Measurements from ENCODE around the gene KCNQ1OT1. TPM values are rescaled to one million over a fixed set of nuclear protein-coding genes. Genes with fewer than 3 reads are reported as not detected.

KCNQ1OT1 gene
- total RNA-seq, 1 donor from 2014 or later, result 3.4 TPM

GRCh38 chr11:2655016-2655719, 44.6 kb downstream of the KCNQ1OT1 start:
- H3K36me3 ChIP-seq, result no peaks in the 10 kb centered on the region
- DNase-seq (ENCODE audit: extremely low spot score in 2 of 2), result no peak
- H3K27ac ChIP-seq, result no peak overlapping the region
- intact Hi-C loops (cut with DNase I), result no loop called here
- TF ChIP-seq POLR2A (IDR thresholded peaks at IDR 0.05) (no peak), CTCF (IDR thresholded peaks at IDR 0.05) (no peak), POLR2AphosphoS5 (IDR thresholded peaks at IDR 0.05; ENCODE audit: insufficient read depth in 1 of 2, low read depth in 1 of 2) (no peak)
- H3K4me1 ChIP-seq, result no peaks in the 10 kb centered on the region
- H3K4me3 ChIP-seq, result no peak overlapping the region
- peaks cover 14% of the 10 kb centered on the region for H3K9me3 ChIP-seq
- no peaks in the 10 kb centered on the region for H3K27me3 ChIP-seq

- H3K9me3 ChIP-seq, result peaks cover 16% of the 10 kb centered on the region
- H3K27me3 ChIP-seq, result no peaks in the 10 kb centered on the region
- H3K4me3 ChIP-seq, result no peak overlapping the region
- H3K27ac ChIP-seq, result no peak overlapping the region
- intact Hi-C loops (cut with DNase I), result no loop called here
- DNase-seq (ENCODE audit: extremely low spot score in 2 of 2), result no peak
- TF ChIP-seq POLR2A (IDR thresholded peaks at IDR 0.05) (no peak), CTCF (IDR thresholded peaks at IDR 0.05) (no peak), POLR2AphosphoS5 (IDR thresholded peaks at IDR 0.05; ENCODE audit: insufficient read depth in 1 of 2, low read depth in 1 of 2) (no peak)
- no peaks in the 10 kb centered on the region for H3K4me1 ChIP-seq
- H3K36me3 ChIP-seq, result no peaks in the 10 kb centered on the region
These were observed 45.7 kb downstream of the KCNQ1OT1 start for GRCh38 chr11:2653930-2654739.

- Histone ChIP-seq H3K4me1 (no peaks in the 10 kb centered on the region), H3K27me3 (no peaks in the 10 kb centered on the region), H3K4me3 (no peak overlapping the region), H3K27ac (no peak overlapping the region), H3K9me3 (peaks cover 21% of the 10 kb centered on the region), H3K36me3 (no peaks in the 10 kb centered on the region)
- peak; percentile 72 to 79 for DNase-seq (ENCODE audit: extremely low spot score in 2 of 2)
- TF ChIP-seq POLR2AphosphoS5 (IDR thresholded peaks at IDR 0.05; ENCODE audit: insufficient read depth in 1 of 2, low read depth in 1 of 2) (no peak), CTCF (IDR thresholded peaks at IDR 0.05) (no peak), POLR2A (IDR thresholded peaks at IDR 0.05) (no peak)
- intact Hi-C loops (cut with DNase I), result no loop called here
These were observed 46.6 kb downstream of the KCNQ1OT1 start for GRCh38 chr11:2653198-2653551.

- Histone ChIP-seq H3K9me3 (peaks cover 22% of the 10 kb centered on the region), H3K4me1 (no peaks in the 10 kb centered on the region), H3K27me3 (no peaks in the 10 kb centered on the region), H3K4me3 (no peak overlapping the region), H3K36me3 (no peaks in the 10 kb centered on the region), H3K27ac (no peak overlapping the region)
- DNase-seq (ENCODE audit: extremely low spot score in 2 of 2), result no peak
- TF ChIP-seq POLR2A (IDR thresholded peaks at IDR 0.05), result no peak
- no peak for TF ChIP-seq POLR2AphosphoS5 (IDR thresholded peaks at IDR 0.05; ENCODE audit: insufficient read depth in 1 of 2, low read depth in 1 of 2)
- no peak for TF ChIP-seq CTCF (IDR thresholded peaks at IDR 0.05)
- intact Hi-C loops (cut with DNase I), result no loop called here
These were observed 47.2 kb downstream of the KCNQ1OT1 start for GRCh38 chr11:2652333-2653197.
